Inferior parietal cortex (tissue), 1 donor: ENCODE results near the gene ATP13A5.

ENCODE experiments used
- DNase-seq: peaks from one replicate; pipeline ENCODE4 v3.0.0-alpha.2; 2016; ENCODE audit errors: extremely low spot score

ATP13A5 gene

GRCh38 chr3:193378706-193379105 lies at the start of gene ATP13A5:
Gene ATP13A5 (minus strand): TSS chr3:193378753. CDS start chr3:193378725, 28 bp downstream.
- DNase-seq, result no peak

GRCh38 chr3:193418576-193419373 lies 40.2 kb upstream of the ATP13A5 start:
- no peak for DNase-seq

GRCh38 chr3:193416629-193417028 lies 38.1 kb upstream of the ATP13A5 start:
- no peak for DNase-seq

GRCh38 chr3:193407688-193408087 lies 29.1 kb upstream of the ATP13A5 start:
- DNase-seq, result no peak

GRCh38 chr3:193407112-193407511 lies 28.6 kb upstream of the ATP13A5 start:
- DNase-seq, result no peak

GRCh38 chr3:193403307-193403706 lies 24.8 kb upstream of the ATP13A5 start:
- DNase-seq, result no peak

GRCh38 chr3:193400304-193400703 lies 21.8 kb upstream of the ATP13A5 start:
- peak; percentile 29 for DNase-seq

- no peak for DNase-seq
Measured at GRCh38 chr3:193396451-193397244, 18.1 kb upstream of the ATP13A5 start.

- no peak for DNase-seq
Measured at GRCh38 chr3:193391902-193392301, 13.3 kb upstream of the ATP13A5 start.

- no peak for DNase-seq
Measured at GRCh38 chr3:193389335-193389734, 10.8 kb upstream of the ATP13A5 start.

- DNase-seq, result no peak
Measured at GRCh38 chr3:193388361-193388760, 9.8 kb upstream of the ATP13A5 start.

GRCh38 chr3:193387596-193387995 lies 9.0 kb upstream of the ATP13A5 start:
- no peak for DNase-seq

- no peak for DNase-seq
Measured at GRCh38 chr3:193377591-193377990, 962 bp downstream of the ATP13A5 start.

GRCh38 chr3:193375614-193376013 lies 2.9 kb downstream of the ATP13A5 start:
- DNase-seq, result no peak

- no peak for DNase-seq
Measured at GRCh38 chr3:193372783-193373182, 5.8 kb downstream of the ATP13A5 start.

GRCh38 chr3:193367868-193368267 lies 10.7 kb downstream of the ATP13A5 start:
- DNase-seq, result no peak

GRCh38 chr3:193357291-193357690 lies 21.3 kb downstream of the ATP13A5 start:
- no peak for DNase-seq

- no peak for DNase-seq
Measured at GRCh38 chr3:193354423-193354822, 24.1 kb downstream of the ATP13A5 start.

- DNase-seq, result no peak
Measured at GRCh38 chr3:193350744-193351143, 27.8 kb downstream of the ATP13A5 start.

- DNase-seq, result no peak
Measured at GRCh38 chr3:193348686-193349085, 29.9 kb downstream of the ATP13A5 start.

- peak; percentile 53 for DNase-seq
Measured at GRCh38 chr3:193347521-193348501, 30.7 kb downstream of the ATP13A5 start.

- no peak for DNase-seq
Measured at GRCh38 chr3:193346259-193346658, 32.3 kb downstream of the ATP13A5 start.
